GM12892 (cell line): ENCODE measurements around the gene LPIN3.

ENCODE experiments used
- POLR2A ChIP-seq: IDR thresholded peaks from 2 replicates; pipeline ENCODE4 v1.6.1; 2011; ENCODE audit warnings: low read depth, low read length, control low read depth
- TAF1 ChIP-seq: IDR thresholded peaks from 2 replicates; pipeline ENCODE4 v1.6.1; 2011; ENCODE audit warnings: low read depth, mild to moderate bottlenecking, control low read depth, low read length, borderline replicate concordance

- TF ChIP-seq POLR2A (no peak), TAF1 (no peak)
These were observed 10.3 kb upstream of the LPIN3 start for GRCh38 chr20:41330343-41330720.
